Cardiac fibroblast (primary cell): ENCODE data around the gene FNDC3B.

Experiments
- DNase-seq, 2 donors: peaks; one replicate each; pipeline versions ENCODE4 v3.0.0 to v3.0.0-alpha.2; 2010; ENCODE audit warnings: low read depth in 2 of 2
- H3K4me3 ChIP-seq, 2 donors: replicated peaks in 1 of 2; 1 replicate in 1 of 2; 2 replicates in 1 of 2; pipeline ENCODE4 v1.5.1; 2011; ENCODE audit warnings: low read depth in 2 of 2, low read length in 2 of 2, mild to moderate bottlenecking in 2 of 2, moderate library complexity in 1 of 2
- TF ChIP-seq, protein P1 (sequence below): IDR thresholded peaks from one replicate; pipeline ENCODE4 v1.5.1; 2011; ENCODE audit warnings: low read depth, mild to moderate bottlenecking, low read length, inconsistent platforms

Gene FNDC3B

DNA sequence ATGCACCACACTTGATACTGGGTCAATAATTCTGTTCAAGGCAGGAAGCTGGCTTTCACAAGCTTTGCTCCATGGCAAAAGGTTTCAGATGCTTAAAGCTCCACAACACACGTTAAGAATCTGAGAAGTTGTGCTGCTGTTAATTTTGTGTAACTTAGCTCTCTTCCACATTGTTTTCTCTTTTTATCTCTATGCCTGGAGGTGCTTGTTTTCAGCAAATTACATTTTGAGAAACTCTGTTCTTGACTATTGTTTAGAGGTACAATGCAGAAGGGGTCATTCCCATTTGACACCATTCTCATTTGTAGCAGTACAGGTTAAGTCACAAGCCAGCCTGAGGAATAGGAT, 156.0 kb downstream of the FNDC3B start:
- no peak overlapping the region for H3K4me3 ChIP-seq
- TF ChIP-seq, protein P1, sequence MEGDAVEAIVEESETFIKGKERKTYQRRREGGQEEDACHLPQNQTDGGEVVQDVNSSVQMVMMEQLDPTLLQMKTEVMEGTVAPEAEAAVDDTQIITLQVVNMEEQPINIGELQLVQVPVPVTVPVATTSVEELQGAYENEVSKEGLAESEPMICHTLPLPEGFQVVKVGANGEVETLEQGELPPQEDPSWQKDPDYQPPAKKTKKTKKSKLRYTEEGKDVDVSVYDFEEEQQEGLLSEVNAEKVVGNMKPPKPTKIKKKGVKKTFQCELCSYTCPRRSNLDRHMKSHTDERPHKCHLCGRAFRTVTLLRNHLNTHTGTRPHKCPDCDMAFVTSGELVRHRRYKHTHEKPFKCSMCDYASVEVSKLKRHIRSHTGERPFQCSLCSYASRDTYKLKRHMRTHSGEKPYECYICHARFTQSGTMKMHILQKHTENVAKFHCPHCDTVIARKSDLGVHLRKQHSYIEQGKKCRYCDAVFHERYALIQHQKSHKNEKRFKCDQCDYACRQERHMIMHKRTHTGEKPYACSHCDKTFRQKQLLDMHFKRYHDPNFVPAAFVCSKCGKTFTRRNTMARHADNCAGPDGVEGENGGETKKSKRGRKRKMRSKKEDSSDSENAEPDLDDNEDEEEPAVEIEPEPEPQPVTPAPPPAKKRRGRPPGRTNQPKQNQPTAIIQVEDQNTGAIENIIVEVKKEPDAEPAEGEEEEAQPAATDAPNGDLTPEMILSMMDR = no peak
- DNase-seq = no peak

DNA sequence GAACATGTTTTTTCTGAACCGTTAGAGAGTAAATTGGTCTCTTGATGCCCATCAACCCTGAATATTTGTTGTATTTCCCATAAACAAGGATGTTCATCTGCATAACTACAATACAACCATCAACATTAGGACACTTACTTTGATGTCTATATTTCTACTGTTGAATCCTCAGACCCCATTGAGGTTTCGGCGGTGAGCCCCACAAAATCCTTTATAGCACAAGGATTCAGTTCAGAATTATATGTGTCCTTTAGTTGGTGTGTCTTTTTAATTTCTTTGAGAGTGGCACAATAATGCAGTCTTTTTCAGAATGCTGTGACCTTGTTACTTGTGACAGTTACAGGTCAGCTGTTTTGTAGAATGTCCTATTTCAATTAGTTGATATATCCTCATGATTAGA, 158.0 kb downstream of the FNDC3B start:
- TF ChIP-seq, protein P1 = no peak
- no peak for DNase-seq

DNA sequence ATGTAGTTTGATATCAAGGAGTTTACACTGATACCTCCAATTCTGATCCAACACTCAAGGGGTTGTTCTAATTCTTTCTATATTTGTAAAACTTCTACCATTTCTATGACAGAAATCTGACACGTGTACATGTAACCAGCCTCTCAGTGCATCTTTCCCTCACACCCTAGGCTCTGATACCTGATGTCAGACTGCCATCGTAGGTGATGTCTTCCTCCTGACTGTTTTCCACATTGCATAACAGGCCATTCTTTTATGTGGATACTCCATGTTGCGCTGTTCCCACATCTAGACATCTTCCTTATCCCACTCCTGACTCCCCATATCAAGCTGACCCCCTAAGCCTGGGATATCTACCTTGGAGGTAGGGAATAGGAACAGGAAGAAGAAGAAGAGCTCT, 159.1 kb downstream of the FNDC3B start:
- TF ChIP-seq, protein P1 = no peak
- DNase-seq = no peak
- H3K4me3 ChIP-seq = no peak overlapping the region

More for the DNA sequence above, 158.0 kb downstream of the FNDC3B start:
- no peak overlapping the region for H3K4me3 ChIP-seq

DNA sequence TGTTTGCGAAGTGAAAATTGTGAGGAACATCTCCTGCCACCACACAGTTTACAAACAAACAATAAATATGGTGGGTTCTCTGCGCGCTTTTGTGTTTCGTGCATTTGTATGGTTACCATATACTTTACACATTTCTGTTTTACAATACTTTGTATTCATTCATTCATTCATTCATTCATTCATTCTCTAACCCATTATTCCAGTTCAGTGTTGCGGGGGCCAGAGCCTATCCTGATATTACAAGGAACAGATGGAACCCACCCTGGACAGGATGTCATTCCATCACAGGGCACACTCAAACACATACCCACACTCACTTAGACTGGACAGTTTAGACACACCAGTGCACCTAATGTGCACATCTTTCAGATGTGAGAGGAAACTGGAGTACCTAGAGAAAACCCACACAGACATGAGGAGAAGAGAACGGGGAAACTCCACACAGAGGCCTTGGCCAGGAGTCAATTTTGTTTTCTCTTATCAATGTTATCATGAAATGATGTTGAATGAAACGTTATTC, 160.5 kb downstream of the FNDC3B start:
- H3K4me3 ChIP-seq = no peak overlapping the region
- DNase-seq = no peak
- TF ChIP-seq, protein P1 = no peak

DNA sequence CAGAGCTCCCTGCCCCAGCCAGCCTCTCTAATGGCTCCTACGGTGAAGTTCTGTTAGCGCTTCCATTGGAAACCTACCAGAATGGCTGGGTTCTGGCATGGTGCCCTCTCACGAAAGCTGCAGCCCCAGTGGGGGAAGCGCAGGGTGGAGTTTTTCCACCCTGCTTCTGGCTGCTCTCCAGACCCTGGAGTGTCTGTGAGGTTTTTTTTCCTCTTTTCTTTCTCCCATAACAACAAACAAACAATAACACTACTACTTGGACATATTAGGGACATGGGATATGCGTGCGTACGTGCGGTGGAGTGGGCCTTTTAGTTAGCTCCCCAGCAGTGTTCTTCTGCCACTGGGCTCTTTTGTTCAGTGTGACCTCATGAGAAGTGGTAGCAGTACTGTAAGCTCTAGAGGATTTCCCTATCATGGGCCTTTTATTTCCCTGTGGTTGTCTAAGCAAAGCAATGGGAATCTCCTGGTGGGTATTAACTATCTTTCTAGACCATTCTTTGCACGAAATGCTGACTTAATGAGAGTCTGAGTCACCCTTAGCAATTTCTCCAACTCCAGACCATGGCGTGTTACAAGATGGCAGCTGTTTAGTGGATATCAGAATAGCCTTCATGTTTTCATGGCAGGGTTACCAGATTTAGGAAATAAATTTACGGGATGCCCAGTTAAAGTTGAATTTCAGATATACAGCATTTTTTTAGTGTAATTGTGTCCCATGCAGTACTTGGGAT, 161.9 kb downstream of the FNDC3B start:
- DNase-seq = peak; percentile 95 to 97
- peak overlapping the region in 1 of 2 donors; percentile 1 for H3K4me3 ChIP-seq
- TF ChIP-seq, protein P1 = no peak

DNA sequence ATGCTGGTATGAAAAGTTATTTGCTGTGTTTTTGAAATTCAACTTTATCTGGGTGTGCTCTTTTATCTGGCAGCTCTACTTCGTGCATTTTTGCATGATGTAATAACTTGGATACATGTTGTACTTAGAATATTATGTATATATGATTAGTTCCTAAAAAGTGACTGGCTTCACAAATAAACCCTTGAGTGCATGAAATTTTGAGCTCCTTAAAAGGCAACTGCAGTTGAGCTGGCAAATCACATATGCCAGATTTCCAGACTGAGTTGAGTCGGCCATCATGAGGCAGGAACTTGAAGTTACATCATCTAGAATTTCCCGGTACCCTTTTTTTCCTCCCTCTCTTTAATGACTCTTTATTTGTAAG, 162.5 kb downstream of the FNDC3B start:
- H3K4me3 ChIP-seq = no peak overlapping the region
- peak; percentile 93 to 98 for DNase-seq
- TF ChIP-seq, protein P1 = peak; percentile 5

- TF ChIP-seq, protein P1 = peak; percentile 10
- H3K4me3 ChIP-seq = no peak overlapping the region
- DNase-seq = no peak
Measured at GRCh38 chr3:172202797-172203196, 163.4 kb downstream of the FNDC3B start.
